A549 (cell line): Measurements from ENCODE around the gene DPEP2NB.

Source experiments
- MYC ChIP-seq: IDR thresholded peaks from 2 replicates; pipeline ENCODE4 v1.6.1; 2012; ENCODE audit warnings: mild to moderate bottlenecking, inconsistent platforms, low read length, improper control_type of control experiment, borderline replicate concordance
- POLR2A ChIP-seq: IDR thresholded peaks from 2 replicates; pipeline ENCODE4 v1.6.1; 2012; ENCODE audit warnings: mild to moderate bottlenecking, low read length
- TF ChIP-seq, protein P1 (sequence below): fragments of >200 bp; sonication (Bioruptor Twin); formaldehyde crosslinking; IDR thresholded peaks from 3 replicates; pipeline ENCODE4 v1.5.1; 2016

DNA sequence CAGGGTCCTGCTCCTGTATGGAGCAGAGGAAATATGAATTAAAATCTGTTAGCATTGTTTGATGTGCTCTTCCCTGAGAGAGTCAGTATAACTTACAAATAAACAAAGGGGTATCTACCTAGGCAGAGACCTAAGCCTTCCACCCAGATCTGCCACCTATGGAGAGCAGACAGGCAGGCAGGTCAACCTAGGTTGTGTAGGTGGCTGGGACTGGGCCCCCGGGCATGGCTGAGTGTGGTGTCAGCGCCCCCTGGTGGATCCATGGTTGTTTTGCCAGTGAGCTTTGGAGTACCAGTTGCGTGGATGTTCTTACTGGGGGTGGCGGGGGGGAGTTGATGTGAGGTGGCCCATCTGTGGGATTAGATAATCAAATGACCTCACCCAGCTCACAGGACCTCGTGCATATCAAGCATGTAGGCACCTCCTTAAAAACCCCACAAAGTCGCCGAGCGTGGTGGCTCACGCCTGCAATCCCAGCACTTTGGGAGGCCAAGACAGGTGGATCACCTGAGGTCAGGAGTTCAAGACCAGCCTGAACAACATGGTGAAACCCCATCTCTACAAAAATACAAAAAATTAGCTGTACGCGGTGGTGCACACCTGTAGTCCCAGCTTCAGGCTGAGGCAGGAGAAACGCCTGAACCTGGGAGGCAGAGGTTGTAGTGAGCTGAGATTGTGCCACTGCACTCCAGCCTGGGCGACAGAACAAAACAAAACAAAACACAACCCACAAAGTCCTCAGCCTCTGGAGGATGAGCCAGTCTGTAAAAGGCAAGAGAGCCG is 25.0 kb upstream of the DPEP2NB start:
- TF ChIP-seq MYC (no peak), POLR2A (no peak)
- TF ChIP-seq, protein P1, sequence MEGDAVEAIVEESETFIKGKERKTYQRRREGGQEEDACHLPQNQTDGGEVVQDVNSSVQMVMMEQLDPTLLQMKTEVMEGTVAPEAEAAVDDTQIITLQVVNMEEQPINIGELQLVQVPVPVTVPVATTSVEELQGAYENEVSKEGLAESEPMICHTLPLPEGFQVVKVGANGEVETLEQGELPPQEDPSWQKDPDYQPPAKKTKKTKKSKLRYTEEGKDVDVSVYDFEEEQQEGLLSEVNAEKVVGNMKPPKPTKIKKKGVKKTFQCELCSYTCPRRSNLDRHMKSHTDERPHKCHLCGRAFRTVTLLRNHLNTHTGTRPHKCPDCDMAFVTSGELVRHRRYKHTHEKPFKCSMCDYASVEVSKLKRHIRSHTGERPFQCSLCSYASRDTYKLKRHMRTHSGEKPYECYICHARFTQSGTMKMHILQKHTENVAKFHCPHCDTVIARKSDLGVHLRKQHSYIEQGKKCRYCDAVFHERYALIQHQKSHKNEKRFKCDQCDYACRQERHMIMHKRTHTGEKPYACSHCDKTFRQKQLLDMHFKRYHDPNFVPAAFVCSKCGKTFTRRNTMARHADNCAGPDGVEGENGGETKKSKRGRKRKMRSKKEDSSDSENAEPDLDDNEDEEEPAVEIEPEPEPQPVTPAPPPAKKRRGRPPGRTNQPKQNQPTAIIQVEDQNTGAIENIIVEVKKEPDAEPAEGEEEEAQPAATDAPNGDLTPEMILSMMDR: peak; percentile 74
